HG02678 (cell line): ENCODE data around the gene SIK2.
"Not testable (repeated sequence)": the region's sequence is repeated elsewhere in the genome, so short reads cannot be mapped to it uniquely, and the experiment has no call there.

ENCODE experiments used
- ATAC-seq: cut with Tn5 transposase; IDR thresholded peaks from one replicate; pipeline ENCODE4 v1.9.1; 2021; ENCODE audit warnings: mild to moderate bottlenecking, moderate library complexity; ENCODE audit not compliant: unreplicated experiment

The SIK2 gene

GRCh38 chr11:111748035-111748804 is 146.0 kb downstream of the SIK2 start:
- no peak for ATAC-seq

- ATAC-seq: no peak
These were observed 147.4 kb downstream of the SIK2 start for GRCh38 chr11:111749646-111750045.

- no peak for ATAC-seq
These were observed 153.8 kb downstream of the SIK2 start for GRCh38 chr11:111756097-111756496.

DNA sequence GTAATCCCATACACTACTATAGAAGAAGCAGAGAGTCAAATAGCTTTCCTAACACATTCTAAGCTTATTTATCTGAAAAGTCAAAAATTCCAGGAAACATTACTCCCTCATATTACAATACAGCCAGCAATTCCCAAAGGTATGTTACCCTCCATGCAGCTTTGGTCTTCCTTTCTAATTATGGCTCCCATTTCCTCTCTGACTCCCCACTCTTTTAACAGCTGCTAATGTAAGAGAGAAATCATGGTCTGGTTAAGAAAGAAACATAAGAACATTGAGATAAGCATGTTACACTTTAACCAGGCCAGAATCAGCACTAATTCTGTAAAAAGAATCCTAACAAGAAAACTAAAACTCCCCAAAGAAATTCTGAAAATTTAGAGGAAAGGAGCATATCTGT is 157.1 kb downstream of the SIK2 start:
- no peak for ATAC-seq

DNA sequence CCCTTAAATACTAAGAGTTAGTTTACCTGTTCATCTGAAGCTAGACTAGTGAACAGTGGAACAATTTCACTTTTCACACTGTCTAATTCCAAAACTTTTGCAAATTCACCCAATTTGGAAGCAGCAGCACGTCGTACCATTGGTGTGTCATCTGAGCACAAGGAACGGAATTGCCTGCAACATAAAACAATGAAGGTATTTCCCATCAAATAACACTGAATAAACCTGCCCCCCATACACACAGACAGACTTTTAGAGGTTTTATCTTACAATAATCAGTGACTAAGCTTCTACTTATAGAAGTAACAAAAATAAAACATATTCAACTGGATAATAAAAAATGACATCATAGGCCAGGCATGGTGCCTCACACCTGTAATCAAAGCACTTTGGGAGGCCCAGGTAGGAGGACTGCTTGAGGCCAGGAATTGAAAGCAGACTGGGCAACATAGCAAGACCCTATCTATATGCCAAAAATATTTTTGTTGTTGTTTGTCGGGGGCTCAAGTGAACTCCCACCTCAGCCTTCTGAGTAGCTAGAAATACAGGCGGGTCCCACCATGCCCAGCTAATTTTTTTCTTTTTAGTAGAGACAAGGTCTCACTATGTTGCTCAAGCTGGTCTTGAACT is 157.6 kb downstream of the SIK2 start:
- no peak for ATAC-seq

GRCh38 chr11:111761036-111761435 is 158.8 kb downstream of the SIK2 start:
- ATAC-seq: no peak

DNA sequence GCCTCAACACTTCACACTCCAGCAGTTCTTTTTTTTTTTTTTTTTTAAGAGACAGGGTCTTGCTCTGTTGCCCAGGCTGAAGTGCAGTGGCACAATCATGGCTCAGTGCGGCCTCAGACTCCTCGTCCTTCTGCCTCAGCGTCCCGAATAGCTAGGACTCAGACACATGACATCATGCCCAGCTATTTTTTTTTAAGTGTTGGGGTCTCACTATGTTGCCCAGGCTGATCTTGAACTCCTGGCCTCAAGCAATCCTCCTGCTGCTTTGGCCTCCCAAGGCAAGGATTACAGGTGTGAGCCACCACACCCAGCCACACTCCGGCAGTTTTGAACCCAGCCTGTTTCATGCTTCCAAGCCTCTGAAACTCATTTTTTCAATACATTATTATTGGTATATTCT is 160.3 kb downstream of the SIK2 start:
- no peak for ATAC-seq

- no peak for ATAC-seq
These were observed 160.9 kb downstream of the SIK2 start for GRCh38 chr11:111762981-111763643.

- ATAC-seq: no peak
These were observed 162.4 kb downstream of the SIK2 start for GRCh38 chr11:111764621-111765020.

- ATAC-seq: peak; percentile 37
These were observed 163.2 kb downstream of the SIK2 start for GRCh38 chr11:111765320-111765983.

DNA sequence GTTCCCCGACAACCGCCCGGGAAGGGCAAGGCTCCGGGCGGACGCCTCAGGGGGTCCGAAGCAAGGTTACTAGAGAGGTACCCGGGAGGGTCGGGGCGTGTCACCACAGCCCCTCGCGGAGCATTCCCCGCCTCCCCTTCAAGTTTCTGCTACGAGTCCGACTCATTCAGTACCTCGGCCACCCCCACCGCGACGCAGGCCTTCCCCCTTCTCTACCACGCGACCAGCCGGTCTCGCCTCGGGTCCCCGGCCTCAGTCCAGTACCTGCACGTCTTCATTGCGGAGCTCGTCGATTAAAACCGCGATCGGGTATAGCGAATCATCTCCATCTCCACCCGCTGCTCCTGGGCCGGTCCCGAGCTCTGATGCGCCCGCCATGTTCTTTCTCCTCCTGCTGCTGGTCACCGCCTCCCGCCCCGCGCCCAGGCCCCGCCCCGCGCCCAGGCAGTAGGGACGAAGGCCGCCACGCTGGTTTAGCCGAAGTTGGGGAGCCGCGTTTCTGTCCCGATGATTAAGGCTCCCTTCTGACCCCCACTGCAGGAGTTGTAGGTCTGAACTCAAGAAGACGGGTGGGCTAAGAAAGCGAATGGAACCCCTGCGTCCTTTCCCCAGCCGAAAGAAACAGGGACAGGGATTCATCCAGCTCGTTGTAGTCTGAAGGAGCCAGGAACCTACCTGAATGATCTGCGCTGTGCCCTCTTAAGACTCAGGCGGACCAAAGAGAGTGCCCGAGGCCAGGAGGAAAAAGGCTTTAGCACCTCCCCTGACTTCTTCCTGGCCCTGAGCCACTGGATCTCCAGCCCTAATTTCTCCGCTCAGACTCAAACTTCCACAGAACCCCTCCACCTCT is 164.0 kb downstream of the SIK2 start, which contains the start of gene PPP2R1B:
Gene PPP2R1B, minus strand, starts transcription at position 406 of the 850 bp plus-strand sequence. Its CDS starts 28 bp downstream, at position 378.
- ATAC-seq: peak; percentile 86

- ATAC-seq: no peak
These were observed 164.5 kb downstream of the SIK2 start for GRCh38 chr11:111766834-111767142.

DNA sequence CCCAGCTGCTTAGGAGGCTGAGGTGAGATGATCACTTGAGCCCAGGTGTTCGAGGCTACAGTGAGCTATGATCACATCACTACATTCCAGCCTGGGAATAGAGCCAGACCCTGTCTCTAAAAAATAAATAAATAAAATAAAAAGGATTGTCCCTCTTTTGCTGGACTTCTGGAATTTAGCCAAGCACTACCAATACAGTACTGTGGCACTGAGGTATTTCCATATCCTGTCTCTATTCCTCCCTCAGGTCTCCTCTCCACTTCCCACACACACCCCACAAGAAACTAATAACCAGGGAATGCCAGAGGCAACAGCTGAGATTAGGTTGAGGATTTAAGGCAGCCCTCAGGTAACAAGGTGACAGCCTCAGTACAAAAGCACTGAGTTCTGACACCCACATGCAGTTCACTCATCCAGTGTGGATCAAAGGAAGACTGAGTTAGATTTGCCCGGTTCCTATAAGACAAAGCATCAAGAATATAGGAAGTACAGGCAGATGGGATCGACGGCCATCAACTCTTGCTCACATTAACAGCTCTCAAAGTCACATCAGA is 168.4 kb downstream of the SIK2 start:
- ATAC-seq: no peak

GRCh38 chr11:111771205-111771604 is 169.0 kb downstream of the SIK2 start:
- not testable (repeated sequence) for ATAC-seq

GRCh38 chr11:111772535-111772934 is 170.3 kb downstream of the SIK2 start:
- ATAC-seq: no peak

DNA sequence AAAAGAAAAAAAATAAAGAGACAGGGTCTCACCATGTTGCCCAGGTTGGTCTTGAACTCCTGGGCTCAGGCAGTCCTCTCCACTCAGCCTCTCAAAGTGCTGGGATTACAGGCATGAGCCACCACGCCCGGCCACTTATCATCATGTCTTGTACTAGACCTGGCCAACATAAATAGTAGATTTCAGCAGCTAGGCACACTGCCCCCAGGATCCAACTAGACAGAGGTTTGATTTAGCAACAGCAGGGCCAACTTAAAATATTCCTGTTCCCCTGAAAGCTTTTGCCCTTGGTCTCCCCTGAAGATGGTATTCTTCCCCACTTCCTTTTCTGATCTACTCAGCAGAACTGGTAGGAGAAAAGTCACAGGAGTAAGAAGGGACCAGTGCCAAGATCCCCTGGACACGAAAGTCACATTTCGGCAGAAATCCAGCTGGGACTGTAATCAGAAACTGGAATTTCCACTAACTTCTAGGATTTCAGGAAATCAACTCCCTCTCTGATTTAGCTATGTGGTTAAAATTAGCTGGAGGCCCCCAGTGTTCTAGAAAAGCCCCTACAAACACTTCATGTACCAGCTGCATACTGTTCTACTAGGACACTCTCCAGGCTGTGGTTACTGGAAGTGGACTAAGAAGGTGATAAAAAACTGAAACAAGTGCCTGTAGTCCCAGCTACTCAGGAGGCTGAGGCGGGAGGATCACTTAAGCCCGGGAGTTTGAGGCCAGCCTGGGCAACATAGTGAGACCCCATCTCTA is 172.9 kb downstream of the SIK2 start:
- ATAC-seq: no peak

- ATAC-seq: peak; percentile 97
These were observed 174.3 kb downstream of the SIK2 start for GRCh38 chr11:111776398-111777093.

DNA sequence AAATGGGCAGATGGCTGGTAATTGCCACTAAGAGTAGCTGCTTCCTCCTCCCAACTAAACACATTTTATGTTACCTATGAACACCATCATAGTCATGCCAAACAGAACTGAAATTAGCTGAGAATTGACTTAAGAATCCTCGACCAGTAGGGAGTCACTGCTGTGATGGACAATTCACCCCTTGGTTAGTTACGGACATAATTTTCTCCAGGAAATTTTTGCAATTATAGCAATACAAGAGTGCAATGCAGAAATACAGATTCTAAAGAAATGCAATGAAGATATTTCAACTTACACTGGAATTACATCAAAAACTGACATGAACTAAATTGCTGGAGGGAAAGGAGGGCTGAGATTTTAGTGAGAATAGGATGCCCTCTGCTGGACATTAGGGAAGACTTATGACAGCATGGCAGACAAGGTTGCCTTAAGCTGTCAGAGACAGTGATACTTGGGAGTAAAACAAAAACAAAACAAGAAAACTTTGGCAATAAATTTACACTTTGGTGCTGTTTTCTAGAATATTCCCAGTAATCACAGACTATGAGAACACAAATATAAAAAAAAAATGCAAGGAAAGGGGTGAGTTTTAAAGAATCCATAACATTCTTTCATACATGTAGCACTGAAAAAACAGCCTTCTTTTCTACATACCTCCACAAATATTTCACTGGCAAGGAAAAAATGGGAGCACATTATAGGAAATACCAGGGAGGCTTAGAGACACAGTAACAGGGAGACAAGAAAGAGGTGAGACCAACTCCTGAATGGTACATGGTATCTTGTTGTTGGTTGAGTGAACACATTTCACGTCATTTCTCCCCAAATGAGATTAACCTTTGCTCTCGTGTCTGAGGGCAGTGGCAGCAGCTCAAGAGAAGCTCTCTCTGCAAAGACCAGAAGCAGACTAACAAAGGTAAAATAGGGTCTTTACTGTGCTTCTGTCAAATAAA is 175.1 kb downstream of the SIK2 start:
- peak; percentile 68 for ATAC-seq
